GOT3 (cell line): ENCODE measurements around the gene IRAK2.

Source experiments
- DNase-seq: peaks from one replicate; lab custom pipeline; 2025; ENCODE audit warnings: mixed read lengths; lab: John Stamatoyannopoulos, UW

IRAK2 gene

GRCh38 chr3:10284496-10284895 is 119.8 kb downstream of the IRAK2 start:
- DNase-seq = no peak

GRCh38 chr3:10285272-10286132 is 120.8 kb downstream of the IRAK2 start:
- no peak for DNase-seq

GRCh38 chr3:10286133-10286524 is 121.4 kb downstream of the IRAK2 start:
- DNase-seq = no peak

GRCh38 chr3:10286596-10287295 is 122.0 kb downstream of the IRAK2 start:
- no peak for DNase-seq

- DNase-seq = no peak
Measured at GRCh38 chr3:10287936-10288574, 123.3 kb downstream of the IRAK2 start.

- DNase-seq = no peak
Measured at GRCh38 chr3:10288575-10288960, 123.8 kb downstream of the IRAK2 start.

GRCh38 chr3:10289077-10289476 is 124.4 kb downstream of the IRAK2 start:
- no peak for DNase-seq

- no peak for DNase-seq
Measured at GRCh38 chr3:10289787-10290355, 125.2 kb downstream of the IRAK2 start.

GRCh38 chr3:10290481-10291176 is 125.9 kb downstream of the IRAK2 start:
- DNase-seq = no peak

GRCh38 chr3:10291641-10292040 is 126.9 kb downstream of the IRAK2 start:
- DNase-seq = no peak

- no peak for DNase-seq
Measured at GRCh38 chr3:10292505-10293419, 128.0 kb downstream of the IRAK2 start, which contains the start of gene GHRL. Gene GHRL, minus strand, starts transcription at chr3:10292947. Its CDS starts 2,767 bp downstream, at chr3:10290180.
